GM20000 (cell line): ENCODE results near the gene SCN5A.

Source experiments
- DNase-seq: peaks from one replicate; pipeline ENCODE4 v3.0.0; 2012; ENCODE audit warnings: low spot score
- TF ChIP-seq, protein P1 (sequence below): IDR thresholded peaks from 2 replicates; pipeline ENCODE4 v1.5.1; 2012; ENCODE audit warnings: mild to moderate bottlenecking, control low read depth; ENCODE audit errors: extremely low read depth, missing control alignments

The SCN5A gene

DNA sequence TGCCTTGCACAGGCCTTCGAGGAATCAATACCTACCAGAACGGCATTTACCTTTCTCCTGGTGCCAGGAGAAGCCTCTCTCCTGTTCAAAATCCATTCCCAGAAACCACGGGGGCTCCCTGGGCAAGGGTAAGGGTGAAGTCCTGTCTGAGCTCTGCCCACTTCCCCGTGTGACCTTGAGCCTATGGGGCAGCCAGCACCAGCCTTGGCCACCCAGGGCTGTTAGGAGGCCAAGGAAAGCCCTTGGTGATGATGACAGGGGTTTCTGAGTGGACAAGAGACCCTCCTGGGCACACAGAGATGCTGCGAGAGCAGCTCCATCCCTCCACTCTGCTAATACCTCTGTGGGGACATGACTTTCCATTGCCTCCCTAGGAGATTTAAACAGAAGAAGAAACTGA is 5.9 kb downstream of the SCN5A start:
- TF ChIP-seq, protein P1, sequence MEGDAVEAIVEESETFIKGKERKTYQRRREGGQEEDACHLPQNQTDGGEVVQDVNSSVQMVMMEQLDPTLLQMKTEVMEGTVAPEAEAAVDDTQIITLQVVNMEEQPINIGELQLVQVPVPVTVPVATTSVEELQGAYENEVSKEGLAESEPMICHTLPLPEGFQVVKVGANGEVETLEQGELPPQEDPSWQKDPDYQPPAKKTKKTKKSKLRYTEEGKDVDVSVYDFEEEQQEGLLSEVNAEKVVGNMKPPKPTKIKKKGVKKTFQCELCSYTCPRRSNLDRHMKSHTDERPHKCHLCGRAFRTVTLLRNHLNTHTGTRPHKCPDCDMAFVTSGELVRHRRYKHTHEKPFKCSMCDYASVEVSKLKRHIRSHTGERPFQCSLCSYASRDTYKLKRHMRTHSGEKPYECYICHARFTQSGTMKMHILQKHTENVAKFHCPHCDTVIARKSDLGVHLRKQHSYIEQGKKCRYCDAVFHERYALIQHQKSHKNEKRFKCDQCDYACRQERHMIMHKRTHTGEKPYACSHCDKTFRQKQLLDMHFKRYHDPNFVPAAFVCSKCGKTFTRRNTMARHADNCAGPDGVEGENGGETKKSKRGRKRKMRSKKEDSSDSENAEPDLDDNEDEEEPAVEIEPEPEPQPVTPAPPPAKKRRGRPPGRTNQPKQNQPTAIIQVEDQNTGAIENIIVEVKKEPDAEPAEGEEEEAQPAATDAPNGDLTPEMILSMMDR: no peak
- DNase-seq: no peak

DNA sequence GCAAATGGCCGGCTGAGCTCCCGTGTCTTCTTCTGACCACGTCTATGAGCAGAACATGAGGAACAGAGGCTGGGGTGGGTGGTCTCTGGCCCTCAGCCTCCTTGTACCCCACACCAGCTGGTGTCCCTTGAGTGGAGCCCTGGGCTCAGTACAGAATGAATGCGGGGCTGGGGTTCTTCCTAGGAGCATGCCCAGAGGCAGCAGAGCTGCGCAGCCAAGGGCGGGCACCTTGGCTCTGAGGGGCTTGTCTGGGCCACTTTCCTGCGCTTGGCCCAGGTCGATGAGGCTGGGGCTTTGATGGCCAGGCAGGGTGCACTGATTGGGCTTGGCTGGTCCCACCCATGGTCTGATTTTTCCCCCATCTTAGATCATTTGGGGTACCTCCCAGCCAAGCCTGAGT is 6.4 kb downstream of the SCN5A start:
- DNase-seq: no peak
- TF ChIP-seq, protein P1: no peak

DNA sequence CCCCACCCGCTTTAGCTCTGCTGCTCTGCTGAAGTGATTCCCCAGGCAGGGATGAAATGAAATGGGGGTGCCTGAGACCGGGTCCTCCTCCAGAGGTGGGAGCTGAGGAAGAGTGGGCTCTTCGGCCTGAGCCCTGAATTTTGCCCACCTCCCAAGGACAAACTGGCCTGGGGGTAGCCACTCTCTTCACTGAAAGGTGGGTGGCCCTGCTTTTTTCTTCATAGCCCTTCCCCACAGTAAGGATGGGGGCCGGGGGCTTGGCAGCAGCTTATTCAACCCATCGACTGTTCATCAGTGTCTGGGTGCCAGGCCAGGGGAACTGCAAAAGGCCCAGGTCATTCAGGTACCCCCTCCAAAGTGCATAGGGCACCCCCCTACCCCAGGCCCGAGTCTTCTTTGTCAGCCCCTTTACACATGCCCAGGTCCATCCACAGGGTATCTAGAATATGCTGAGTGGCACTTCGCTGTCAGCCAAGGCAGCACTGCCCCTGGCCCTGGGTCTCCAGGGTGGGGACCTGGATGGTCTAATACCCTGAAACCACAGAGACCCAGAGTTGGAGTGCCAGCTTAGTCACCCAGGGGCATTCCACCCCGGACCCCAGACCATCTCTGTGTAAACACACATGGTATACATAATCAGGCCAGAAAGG is 7.9 kb downstream of the SCN5A start:
- TF ChIP-seq, protein P1: no peak
- no peak for DNase-seq

DNA sequence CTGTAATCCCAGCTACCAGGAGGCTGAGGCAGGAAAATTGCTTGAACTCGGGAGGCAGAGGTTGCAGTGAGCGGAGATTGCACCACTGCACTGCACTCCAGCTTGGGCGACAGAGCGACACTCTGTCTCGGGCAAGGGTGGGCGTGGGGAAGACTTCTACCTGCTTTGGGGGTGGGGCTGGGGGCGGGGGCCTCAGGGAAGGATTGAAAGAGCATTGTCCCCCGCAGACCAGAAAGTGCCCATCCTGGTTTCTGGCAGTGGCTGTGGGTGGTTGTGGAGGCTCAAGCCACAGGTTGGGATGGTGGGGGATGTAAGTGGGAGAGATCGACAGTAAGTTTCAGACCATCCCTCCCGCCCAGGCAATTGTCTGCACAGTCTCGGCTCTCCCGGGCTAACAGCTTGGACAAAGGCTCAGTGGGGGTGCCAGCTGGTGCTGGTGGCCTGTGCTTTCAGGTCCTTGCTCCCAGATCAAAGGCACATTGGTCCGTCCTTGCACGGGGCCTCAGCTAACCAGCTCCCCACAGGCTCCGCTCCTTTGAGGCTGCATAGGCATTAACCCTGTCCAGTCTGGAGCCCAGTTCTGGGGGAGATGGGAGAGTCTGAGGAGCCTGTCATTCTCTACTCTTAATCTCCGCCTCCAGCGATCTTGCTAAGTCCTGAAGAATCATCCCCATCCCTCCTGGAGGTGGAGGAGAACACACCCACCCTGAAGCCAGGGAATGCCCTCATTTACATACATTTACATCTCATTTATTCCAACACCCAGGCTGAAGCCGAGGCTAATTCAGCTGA is 8.6 kb downstream of the SCN5A start:
- no peak for DNase-seq
- TF ChIP-seq, protein P1: no peak

DNA sequence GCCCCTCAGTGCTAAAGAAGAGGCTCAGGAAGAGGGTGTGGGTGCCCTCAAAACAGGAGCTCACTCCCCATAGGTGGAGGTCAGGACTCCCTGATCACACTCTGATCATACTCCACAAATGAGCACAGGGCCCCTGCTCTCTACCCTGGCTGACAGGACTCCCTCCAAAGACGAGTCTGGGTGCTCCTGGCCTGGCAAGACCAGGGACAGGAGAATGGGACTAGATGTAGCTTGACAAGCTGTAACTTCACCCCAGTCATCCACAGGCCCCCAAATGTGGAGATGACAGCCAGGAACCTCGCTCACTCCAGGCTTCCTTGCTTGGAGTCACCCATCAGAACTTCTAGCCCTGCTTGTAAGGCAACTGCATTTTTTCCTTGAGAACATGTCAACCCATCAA is 11.1 kb downstream of the SCN5A start:
- no peak for DNase-seq
- TF ChIP-seq, protein P1: no peak

DNA sequence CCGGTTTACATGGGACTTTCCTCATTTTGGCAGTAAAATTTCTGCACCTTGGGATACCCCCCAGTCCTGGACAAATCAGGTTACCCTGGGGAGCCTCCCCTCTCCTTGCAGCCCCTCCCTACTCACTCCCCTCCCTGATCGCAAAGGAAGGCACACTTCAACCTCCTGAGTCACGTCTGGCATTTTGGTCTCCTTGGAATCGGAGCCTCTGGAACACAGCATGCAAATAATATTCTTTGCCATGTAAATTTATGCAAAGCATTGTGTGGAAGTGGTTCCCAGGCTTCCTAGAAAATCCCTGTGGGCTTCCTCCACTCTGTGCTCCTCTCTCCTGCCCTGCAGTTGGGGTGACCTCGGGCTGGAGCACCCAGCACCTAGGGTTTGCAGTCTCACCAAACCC is 11.6 kb downstream of the SCN5A start:
- TF ChIP-seq, protein P1: no peak
- DNase-seq: no peak

DNA sequence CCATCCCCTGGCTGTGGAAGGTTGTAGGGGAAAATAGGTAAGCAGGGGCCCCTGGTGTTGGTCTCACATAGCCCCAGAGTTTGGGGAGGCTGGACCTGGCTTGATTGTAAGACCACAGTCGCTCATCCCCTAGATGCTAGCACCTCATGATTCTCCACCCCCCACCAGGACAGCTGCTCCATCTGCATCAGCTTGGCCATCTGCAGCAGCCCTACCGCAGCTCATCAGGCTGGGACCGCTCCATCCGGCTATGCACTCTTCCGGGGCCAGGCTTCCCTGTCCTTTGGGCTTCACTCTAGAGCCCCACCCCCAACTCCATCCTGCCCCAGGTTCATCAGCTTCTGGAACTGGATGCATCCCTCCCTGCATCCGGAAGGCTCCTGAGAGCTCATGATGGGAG is 12.6 kb downstream of the SCN5A start:
- no peak for DNase-seq
- TF ChIP-seq, protein P1: no peak
